Loucy (cell line): Measurements from ENCODE around the gene CFAP45.

Source experiments
- H2AFZ ChIP-seq: fragments of 200-600 bp; sonication (generic); 2 replicates; pipeline ENCODE4 v1.6.0; 2016; ENCODE audit warnings: antibody characterized with exemption, mild to moderate bottlenecking, low read length, moderate library complexity
- H3F3A ChIP-seq: fragments of 200-600 bp; 2 replicates; pipeline ENCODE4 v1.6.0; 2016; ENCODE audit warnings: antibody characterized with exemption, low read depth, mild to moderate bottlenecking
- H3K27me3 ChIP-seq: fragments of 200-600 bp; sonication (generic); 2 replicates; pipeline ENCODE4 v1.6.1; 2014; ENCODE audit warnings: low read length, mild to moderate bottlenecking; ENCODE audit not compliant: insufficient read depth, poor library complexity, severe bottlenecking
- H3K36me3 ChIP-seq: fragments of 200-600 bp; sonication (generic); 2 replicates; pipeline ENCODE4 v1.6.1; 2016; ENCODE audit warnings: low read length; ENCODE audit not compliant: insufficient read depth
- H3K4me1 ChIP-seq: fragments of 200-600 bp; sonication (generic); 2 replicates; pipeline ENCODE4 v1.5.1; 2014; ENCODE audit warnings: low read length, mild to moderate bottlenecking; ENCODE audit not compliant: insufficient read depth, poor library complexity, severe bottlenecking
- H3K4me2 ChIP-seq: fragments of 200-600 bp; sonication (generic); 2 replicates; pipeline ENCODE4 v1.6.0; 2014; ENCODE audit warnings: antibody characterized with exemption, low read length, low read depth, mild to moderate bottlenecking; ENCODE audit not compliant: poor library complexity, severe bottlenecking
- H3K4me3 ChIP-seq: fragments of 200-600 bp; sonication (generic); 2 replicates; pipeline ENCODE4 v1.5.1; 2014; ENCODE audit warnings: low read length, mild to moderate bottlenecking, mixed read lengths; ENCODE audit not compliant: poor library complexity, severe bottlenecking
- H3K79me2 ChIP-seq: fragments of 200-600 bp; sonication (generic); 2 replicates; pipeline ENCODE4 v1.6.1; 2014; ENCODE audit warnings: low read length; ENCODE audit not compliant: insufficient read depth
- H3K9ac ChIP-seq: fragments of 200-600 bp; sonication (generic); 2 replicates; pipeline ENCODE4 v1.6.0; 2014; ENCODE audit warnings: mild to moderate bottlenecking, low read depth, low read length, moderate library complexity; ENCODE audit not compliant: poor library complexity, severe bottlenecking
- H3K9me2 ChIP-seq: fragments of 200-600 bp; sonication (generic); replicated peaks from 2 replicates; pipeline ENCODE4 v1.6.1; 2016; ENCODE audit warnings: low read depth, low read length, mixed read lengths
- H3K9me3 ChIP-seq: fragments of 200-600 bp; sonication (generic); 2 replicates; pipeline ENCODE4 v1.6.1; 2014; ENCODE audit warnings: mild to moderate bottlenecking, antibody characterized with exemption, low read length, low read depth; ENCODE audit not compliant: insufficient read depth
- H4K20me1 ChIP-seq: fragments of 200-600 bp; sonication (generic); 2 replicates; pipeline ENCODE4 v1.6.0; 2014; ENCODE audit warnings: antibody characterized with exemption, low read length, mild to moderate bottlenecking; ENCODE audit not compliant: insufficient read depth, poor library complexity, severe bottlenecking
- EZH2phosphoT487 ChIP-seq: fragments of 200-600 bp; IDR thresholded peaks from 2 replicates; pipeline ENCODE4 v1.6.1; 2018; ENCODE audit warnings: antibody characterized with exemption, mild to moderate bottlenecking, moderate library complexity, borderline replicate concordance
- TF ChIP-seq, protein P1 (sequence below): fragments of 200-600 bp; sonication (generic); conservative IDR thresholded peaks from 2 replicates; pipeline ENCODE4 v1.5.1; 2014; ENCODE audit warnings: mild to moderate bottlenecking, antibody characterized with exemption, low read length

CFAP45 gene

DNA sequence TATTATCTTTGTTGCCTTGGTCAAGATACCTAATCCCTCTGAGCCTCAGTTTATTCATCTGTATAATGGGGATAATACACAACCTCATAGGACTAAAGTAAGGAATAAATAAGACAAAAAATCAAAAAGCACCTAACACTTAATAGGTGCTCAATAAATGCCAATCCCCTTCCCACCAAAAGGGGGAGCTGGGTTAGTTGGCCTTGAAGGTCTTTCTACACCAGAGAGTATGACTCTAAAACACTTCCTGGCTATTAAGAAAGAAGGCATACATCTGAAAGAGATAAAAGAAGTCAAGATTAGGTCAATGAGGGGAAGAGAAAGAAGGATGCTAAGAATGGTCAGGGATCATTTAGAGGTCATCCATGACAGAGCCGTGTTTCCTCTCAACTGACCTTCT is 48.6 kb downstream of the CFAP45 start:
- Histone ChIP-seq H3F3A (no peaks in the 10 kb centered on the region), H3K4me2 (no peak overlapping the region), H2AFZ (no peak overlapping the region), H4K20me1 (no peaks in the 10 kb centered on the region), H3K36me3 (no peaks in the 10 kb centered on the region), H3K27me3 (no peaks in the 10 kb centered on the region), H3K4me1 (peaks cover 13% of the 10 kb centered on the region), H3K9me2 (no peaks in the 10 kb centered on the region), H3K9me3 (no peaks in the 10 kb centered on the region), H3K4me3 (no peak overlapping the region), H3K9ac (no peak overlapping the region), H3K79me2 (no peaks in the 10 kb centered on the region)
- no peak for TF ChIP-seq EZH2phosphoT487
- TF ChIP-seq, protein P1, sequence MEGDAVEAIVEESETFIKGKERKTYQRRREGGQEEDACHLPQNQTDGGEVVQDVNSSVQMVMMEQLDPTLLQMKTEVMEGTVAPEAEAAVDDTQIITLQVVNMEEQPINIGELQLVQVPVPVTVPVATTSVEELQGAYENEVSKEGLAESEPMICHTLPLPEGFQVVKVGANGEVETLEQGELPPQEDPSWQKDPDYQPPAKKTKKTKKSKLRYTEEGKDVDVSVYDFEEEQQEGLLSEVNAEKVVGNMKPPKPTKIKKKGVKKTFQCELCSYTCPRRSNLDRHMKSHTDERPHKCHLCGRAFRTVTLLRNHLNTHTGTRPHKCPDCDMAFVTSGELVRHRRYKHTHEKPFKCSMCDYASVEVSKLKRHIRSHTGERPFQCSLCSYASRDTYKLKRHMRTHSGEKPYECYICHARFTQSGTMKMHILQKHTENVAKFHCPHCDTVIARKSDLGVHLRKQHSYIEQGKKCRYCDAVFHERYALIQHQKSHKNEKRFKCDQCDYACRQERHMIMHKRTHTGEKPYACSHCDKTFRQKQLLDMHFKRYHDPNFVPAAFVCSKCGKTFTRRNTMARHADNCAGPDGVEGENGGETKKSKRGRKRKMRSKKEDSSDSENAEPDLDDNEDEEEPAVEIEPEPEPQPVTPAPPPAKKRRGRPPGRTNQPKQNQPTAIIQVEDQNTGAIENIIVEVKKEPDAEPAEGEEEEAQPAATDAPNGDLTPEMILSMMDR: peak; percentile 45

- no peak overlapping the region for H3K9ac ChIP-seq
- TF ChIP-seq, protein P1: no peak
- TF ChIP-seq EZH2phosphoT487: no peak
- H3K4me2 ChIP-seq: no peak overlapping the region
- no peaks in the 10 kb centered on the region for H3K27me3 ChIP-seq
- no peaks in the 10 kb centered on the region for H3K9me2 ChIP-seq
- H4K20me1 ChIP-seq: no peaks in the 10 kb centered on the region
- H3K79me2 ChIP-seq: no peaks in the 10 kb centered on the region
- H3K36me3 ChIP-seq: no peaks in the 10 kb centered on the region
- no peaks in the 10 kb centered on the region for H3F3A ChIP-seq
- H3K9me3 ChIP-seq: no peaks in the 10 kb centered on the region
- no peak overlapping the region for H2AFZ ChIP-seq
- H3K4me1 ChIP-seq: peaks cover 13% of the 10 kb centered on the region
- H3K4me3 ChIP-seq: no peak overlapping the region
These were observed 50.2 kb downstream of the CFAP45 start for GRCh38 chr1:159849626-159850366.

GRCh38 chr1:159848326-159848725 is 51.6 kb downstream of the CFAP45 start:
- H3K36me3 ChIP-seq: no peaks in the 10 kb centered on the region
- H3K9ac ChIP-seq: no peak overlapping the region
- H3K27me3 ChIP-seq: no peaks in the 10 kb centered on the region
- H3K4me2 ChIP-seq: no peak overlapping the region
- H3K9me2 ChIP-seq: no peaks in the 10 kb centered on the region
- no peaks in the 10 kb centered on the region for H3K9me3 ChIP-seq
- no peak overlapping the region for H3K4me3 ChIP-seq
- TF ChIP-seq EZH2phosphoT487: no peak
- TF ChIP-seq, protein P1: no peak
- no peak overlapping the region for H2AFZ ChIP-seq
- H3K79me2 ChIP-seq: no peaks in the 10 kb centered on the region
- H3F3A ChIP-seq: no peaks in the 10 kb centered on the region
- H4K20me1 ChIP-seq: no peaks in the 10 kb centered on the region
- H3K4me1 ChIP-seq: peaks cover 6% of the 10 kb centered on the region
